GM18519 (cell line): Measurements from ENCODE around the gene ASPHD1.
"Not testable (repeated sequence)": the region's sequence is repeated elsewhere in the genome, so short reads cannot be mapped to it uniquely, and the experiment has no call there.

ENCODE experiments used
- ATAC-seq: cut with Tn5 transposase; IDR thresholded peaks from one replicate; pipeline ENCODE4 v1.9.1; 2021; ENCODE audit warnings: mild to moderate bottlenecking, moderate library complexity; ENCODE audit not compliant: unreplicated experiment, low FRiP score

ASPHD1 gene

GRCh38 chr16:29927070-29927905 is 27.0 kb downstream of the ASPHD1 start:
- no peak for ATAC-seq

GRCh38 chr16:29931750-29932149 is 31.5 kb downstream of the ASPHD1 start:
- not testable (repeated sequence) for ATAC-seq

GRCh38 chr16:29940656-29941055 is 40.4 kb downstream of the ASPHD1 start:
- ATAC-seq: no peak

- no peak for ATAC-seq
Observed at GRCh38 chr16:29943846-29944799, 43.8 kb downstream of the ASPHD1 start.

GRCh38 chr16:29947897-29948296 is 47.6 kb downstream of the ASPHD1 start:
- ATAC-seq: no peak

- no peak for ATAC-seq
Observed at GRCh38 chr16:29950806-29951461, 50.6 kb downstream of the ASPHD1 start.

- no peak for ATAC-seq
Observed at GRCh38 chr16:29951625-29952365, 51.5 kb downstream of the ASPHD1 start.
